ENCODE measurements around the gene RPL22.

Gene RPL22

GRCh38 chr1:6166221-6166620, 33.2 kb downstream of the RPL22 start:
- CTCF ChIA-PET = interaction anchor here (0.6 to 2.1 kb wide), 3 partner anchors 41 to 308 kb away, joined by 3 to 5 read pairs (median 3); no protein-coding TSS in a partner anchor
- no peak overlapping the region for H3K27ac ChIP-seq
- DNase-seq (ENCODE audit: low spot score) = no peak
- POLR2A ChIA-PET (ENCODE audit: low non-redundant PET) = no interaction called here
- no peak for TF ChIP-seq CTCF (conservative IDR thresholded peaks at IDR 0.05; ENCODE audit: low read depth)

GRCh38 chr1:6165441-6165985, 33.9 kb downstream of the RPL22 start:
- ChIA-PET CTCF (interaction anchor here (0.6 to 2.1 kb wide), 3 partner anchors 19 to 309 kb away, joined by 3 to 5 read pairs (median 3); no protein-coding TSS in a partner anchor), POLR2A (ENCODE audit: low non-redundant PET) (no interaction called here)
- H3K27ac ChIP-seq = no peak overlapping the region
- no peak for TF ChIP-seq CTCF (conservative IDR thresholded peaks at IDR 0.05; ENCODE audit: low read depth)
- DNase-seq (ENCODE audit: low spot score) = no peak

- POLR2A ChIA-PET (ENCODE audit: low non-redundant PET) = no interaction called here
- no peak overlapping the region for H3K27ac ChIP-seq
- CTCF ChIA-PET = interaction anchor here (0.6 to 2.1 kb wide), 2 partner anchors 19 to 56 kb away, joined by 3 to 5 read pairs; no protein-coding TSS in a partner anchor
- TF ChIP-seq CTCF (conservative IDR thresholded peaks at IDR 0.05; ENCODE audit: low read depth) = no peak
- DNase-seq (ENCODE audit: low spot score) = no peak
Measured at GRCh38 chr1:6165027-6165426, 34.4 kb downstream of the RPL22 start.

GRCh38 chr1:6163973-6164617, 35.3 kb downstream of the RPL22 start:
- no peak for TF ChIP-seq CTCF (conservative IDR thresholded peaks at IDR 0.05; ENCODE audit: low read depth)
- no peak for DNase-seq (ENCODE audit: low spot score)
- POLR2A ChIA-PET (ENCODE audit: low non-redundant PET) = no interaction called here
- H3K27ac ChIP-seq = no peak overlapping the region
- CTCF ChIA-PET = interaction anchor here (0.6 kb wide), 1 partner anchor 11 kb away, joined by 3 read pairs; no protein-coding TSS in a partner anchor

- CTCF ChIA-PET = interaction anchor here (0.6 to 0.9 kb wide), 4 partner anchors 10 to 70 kb away, joined by 3 to 5 read pairs (median 3); no protein-coding TSS in a partner anchor
- no peak for DNase-seq (ENCODE audit: low spot score)
- no peak for TF ChIP-seq CTCF (conservative IDR thresholded peaks at IDR 0.05; ENCODE audit: low read depth)
- no peak overlapping the region for H3K27ac ChIP-seq
- POLR2A ChIA-PET (ENCODE audit: low non-redundant PET) = no interaction called here
Measured at GRCh38 chr1:6163191-6163972, 36.0 kb downstream of the RPL22 start.

- H3K27ac ChIP-seq = no peak overlapping the region
- no peak for TF ChIP-seq CTCF (conservative IDR thresholded peaks at IDR 0.05; ENCODE audit: low read depth)
- no peak for DNase-seq (ENCODE audit: low spot score)
- ChIA-PET CTCF (interaction anchor here (0.6 to 0.9 kb wide), 3 partner anchors 21 to 69 kb away, joined by 3 to 5 read pairs (median 3); no protein-coding TSS in a partner anchor), POLR2A (ENCODE audit: low non-redundant PET) (no interaction called here)
Measured at GRCh38 chr1:6162773-6163172, 36.6 kb downstream of the RPL22 start.

All from RWPE1 (cell line).